ENCODE results near the gene SYCP1.

SYCP1 gene

GRCh38 chr1:115021145-115021544, 166.5 kb downstream of the SYCP1 start:
- no peak overlapping the region for H3K27ac ChIP-seq (ENCODE audit: low read depth, low read length)
- peaks cover 9% of the 10 kb centered on the region for H3K9me3 ChIP-seq (ENCODE audit: control insufficient read depth, insufficient read depth, low read length)
- no peak overlapping the region for H3K4me3 ChIP-seq (ENCODE audit: low read depth, low read length)
- H3K4me1 ChIP-seq (ENCODE audit: control insufficient read depth, insufficient read depth, low read length), result no peaks in the 10 kb centered on the region
- H3K9ac ChIP-seq (ENCODE audit: low read depth, low read length), result no peak overlapping the region
- no peaks in the 10 kb centered on the region for H3K27me3 ChIP-seq (ENCODE audit: control insufficient read depth, insufficient read depth, low read length)
- H3K36me3 ChIP-seq (ENCODE audit: control insufficient read depth, insufficient read depth, low read length), result no peaks in the 10 kb centered on the region

GRCh38 chr1:115023593-115023992, 168.9 kb downstream of the SYCP1 start:
- H3K27me3 ChIP-seq (ENCODE audit: control insufficient read depth, insufficient read depth, low read length), result no peaks in the 10 kb centered on the region
- no peaks in the 10 kb centered on the region for H3K36me3 ChIP-seq (ENCODE audit: control insufficient read depth, insufficient read depth, low read length)
- no peak overlapping the region for H3K9ac ChIP-seq (ENCODE audit: low read depth, low read length)
- H3K4me1 ChIP-seq (ENCODE audit: control insufficient read depth, insufficient read depth, low read length), result no peaks in the 10 kb centered on the region
- H3K27ac ChIP-seq (ENCODE audit: low read depth, low read length), result no peak overlapping the region
- peaks cover 9% of the 10 kb centered on the region for H3K9me3 ChIP-seq (ENCODE audit: control insufficient read depth, insufficient read depth, low read length)
- no peak overlapping the region for H3K4me3 ChIP-seq (ENCODE audit: low read depth, low read length)

GRCh38 chr1:115029526-115029925, 174.9 kb downstream of the SYCP1 start, which contains the start of gene TSHB:
Gene TSHB (plus strand): TSS chr1:115029826. CDS start chr1:115033363, 3,537 bp downstream.
- H3K9me3 ChIP-seq (ENCODE audit: control insufficient read depth, insufficient read depth, low read length), result no peaks in the 10 kb centered on the region
- no peaks in the 10 kb centered on the region for H3K36me3 ChIP-seq (ENCODE audit: control insufficient read depth, insufficient read depth, low read length)
- H3K4me3 ChIP-seq (ENCODE audit: low read depth, low read length), result no peak within 1 kb of the TSS
- H3K27ac ChIP-seq (ENCODE audit: low read depth, low read length), result no peak within 1 kb of the TSS
- H3K27me3 ChIP-seq (ENCODE audit: control insufficient read depth, insufficient read depth, low read length), result no peaks in the 10 kb centered on the region
- no peak within 1 kb of the TSS for H3K9ac ChIP-seq (ENCODE audit: low read depth, low read length)
- peaks cover 8% of the 10 kb centered on the region; the same call in 1 of the 2 replicates for H3K4me1 ChIP-seq (ENCODE audit: control insufficient read depth, insufficient read depth, low read length)

- Histone ChIP-seq H3K27me3 (ENCODE audit: control insufficient read depth, insufficient read depth, low read length) (no peaks in the 10 kb centered on the region), H3K9me3 (ENCODE audit: control insufficient read depth, insufficient read depth, low read length) (no peaks in the 10 kb centered on the region), H3K4me3 (ENCODE audit: low read depth, low read length) (no peak overlapping the region), H3K36me3 (ENCODE audit: control insufficient read depth, insufficient read depth, low read length) (no peaks in the 10 kb centered on the region), H3K27ac (ENCODE audit: low read depth, low read length) (no peak overlapping the region), H3K9ac (ENCODE audit: low read depth, low read length) (no peak overlapping the region), H3K4me1 (ENCODE audit: control insufficient read depth, insufficient read depth, low read length) (peaks cover 8% of the 10 kb centered on the region; the same call in 1 of the 2 replicates)
Measured at GRCh38 chr1:115031595-115031994, 176.9 kb downstream of the SYCP1 start.

- H3K27me3 ChIP-seq (ENCODE audit: control insufficient read depth, insufficient read depth, low read length), result no peaks in the 10 kb centered on the region
- no peaks in the 10 kb centered on the region for H3K9me3 ChIP-seq (ENCODE audit: control insufficient read depth, insufficient read depth, low read length)
- H3K36me3 ChIP-seq (ENCODE audit: control insufficient read depth, insufficient read depth, low read length), result no peaks in the 10 kb centered on the region
- H3K4me1 ChIP-seq (ENCODE audit: control insufficient read depth, insufficient read depth, low read length), result peaks cover 8% of the 10 kb centered on the region; the same call in 1 of the 2 replicates
- no peak overlapping the region for H3K4me3 ChIP-seq (ENCODE audit: low read depth, low read length)
- no peak overlapping the region for H3K9ac ChIP-seq (ENCODE audit: low read depth, low read length)
- H3K27ac ChIP-seq (ENCODE audit: low read depth, low read length), result no peak overlapping the region
Measured at GRCh38 chr1:115035652-115036051, 181.0 kb downstream of the SYCP1 start.

- Histone ChIP-seq H3K27ac (ENCODE audit: low read depth, low read length) (no peak overlapping the region), H3K9ac (ENCODE audit: low read depth, low read length) (no peak overlapping the region), H3K27me3 (ENCODE audit: control insufficient read depth, insufficient read depth, low read length) (no peaks in the 10 kb centered on the region), H3K9me3 (ENCODE audit: control insufficient read depth, insufficient read depth, low read length) (no peaks in the 10 kb centered on the region), H3K4me1 (ENCODE audit: control insufficient read depth, insufficient read depth, low read length) (peaks cover under 1% of the 10 kb centered on the region; the same call in 1 of the 2 replicates), H3K36me3 (ENCODE audit: control insufficient read depth, insufficient read depth, low read length) (no peaks in the 10 kb centered on the region), H3K4me3 (ENCODE audit: low read depth, low read length) (no peak overlapping the region)
Measured at GRCh38 chr1:115036814-115037507, 182.3 kb downstream of the SYCP1 start.

- H3K9me3 ChIP-seq (ENCODE audit: control insufficient read depth, insufficient read depth, low read length), result no peaks in the 10 kb centered on the region
- H3K4me3 ChIP-seq (ENCODE audit: low read depth, low read length), result no peak overlapping the region
- H3K27me3 ChIP-seq (ENCODE audit: control insufficient read depth, insufficient read depth, low read length), result no peaks in the 10 kb centered on the region
- no peaks in the 10 kb centered on the region for H3K4me1 ChIP-seq (ENCODE audit: control insufficient read depth, insufficient read depth, low read length)
- no peak overlapping the region for H3K9ac ChIP-seq (ENCODE audit: low read depth, low read length)
- no peak overlapping the region for H3K27ac ChIP-seq (ENCODE audit: low read depth, low read length)
- no peaks in the 10 kb centered on the region for H3K36me3 ChIP-seq (ENCODE audit: control insufficient read depth, insufficient read depth, low read length)
Measured at GRCh38 chr1:115040501-115040900, 185.8 kb downstream of the SYCP1 start.

GRCh38 chr1:115041654-115042053, 187.0 kb downstream of the SYCP1 start:
- no peak overlapping the region for H3K9ac ChIP-seq (ENCODE audit: low read depth, low read length)
- no peak overlapping the region for H3K4me3 ChIP-seq (ENCODE audit: low read depth, low read length)
- no peaks in the 10 kb centered on the region for H3K36me3 ChIP-seq (ENCODE audit: control insufficient read depth, insufficient read depth, low read length)
- H3K27ac ChIP-seq (ENCODE audit: low read depth, low read length), result no peak overlapping the region
- no peaks in the 10 kb centered on the region for H3K4me1 ChIP-seq (ENCODE audit: control insufficient read depth, insufficient read depth, low read length)
- H3K9me3 ChIP-seq (ENCODE audit: control insufficient read depth, insufficient read depth, low read length), result no peaks in the 10 kb centered on the region; the same call in 1 of the 2 replicates
- H3K27me3 ChIP-seq (ENCODE audit: control insufficient read depth, insufficient read depth, low read length), result no peaks in the 10 kb centered on the region
